GM18517 (cell line): Measurements from ENCODE around the gene PSMD5.
"Not testable (repeated sequence)": the region's sequence is repeated elsewhere in the genome, so short reads cannot be mapped to it uniquely, and the experiment has no call there.

Experiments
- ATAC-seq: cut with Tn5 transposase; IDR thresholded peaks from one replicate; pipeline ENCODE4 v1.9.1; 2021; ENCODE audit warnings: mild to moderate bottlenecking, moderate library complexity; ENCODE audit not compliant: unreplicated experiment

PSMD5 gene

GRCh38 chr9:120815075-120815474 lies 27.6 kb downstream of the PSMD5 start:
- no peak for ATAC-seq

- ATAC-seq, result no peak
These were observed 33.8 kb downstream of the PSMD5 start for GRCh38 chr9:120808931-120809330.

- ATAC-seq, result no peak
These were observed 34.9 kb downstream of the PSMD5 start for GRCh38 chr9:120807607-120808379.

GRCh38 chr9:120804784-120805363 lies 37.8 kb downstream of the PSMD5 start:
- ATAC-seq, result not testable (repeated sequence)

- ATAC-seq, result no peak
These were observed 41.3 kb downstream of the PSMD5 start for GRCh38 chr9:120801441-120801840.

GRCh38 chr9:120792898-120793765 lies 49.6 kb downstream of the PSMD5 start, which contains the start of gene FBXW2:
Gene FBXW2, minus strand, starts transcription at chr9:120793416. Its CDS starts 5,158 bp downstream, at chr9:120788258.
- ATAC-seq, result peak; percentile 86

GRCh38 chr9:120791161-120791560 lies 51.6 kb downstream of the PSMD5 start:
- no peak for ATAC-seq

GRCh38 chr9:120787933-120788332 lies 54.8 kb downstream of the PSMD5 start:
- ATAC-seq, result no peak

- no peak for ATAC-seq
These were observed 59.1 kb downstream of the PSMD5 start for GRCh38 chr9:120783602-120784047.

- ATAC-seq, result no peak
These were observed 61.5 kb downstream of the PSMD5 start for GRCh38 chr9:120781236-120781635.

GRCh38 chr9:120780367-120780766 lies 62.4 kb downstream of the PSMD5 start:
- ATAC-seq, result no peak

GRCh38 chr9:120779227-120779626 lies 63.5 kb downstream of the PSMD5 start:
- no peak for ATAC-seq

- no peak for ATAC-seq
These were observed 64.0 kb downstream of the PSMD5 start for GRCh38 chr9:120778758-120779157.

- no peak for ATAC-seq
These were observed 65.5 kb downstream of the PSMD5 start for GRCh38 chr9:120777229-120777628.

GRCh38 chr9:120776788-120777187 lies 65.9 kb downstream of the PSMD5 start:
- no peak for ATAC-seq

- no peak for ATAC-seq
These were observed 66.9 kb downstream of the PSMD5 start for GRCh38 chr9:120775859-120776258.

- no peak for ATAC-seq
These were observed 68.0 kb downstream of the PSMD5 start for GRCh38 chr9:120774719-120775118.

- ATAC-seq, result no peak
These were observed 69.5 kb downstream of the PSMD5 start for GRCh38 chr9:120773256-120773655.

GRCh38 chr9:120770931-120771330 lies 71.8 kb downstream of the PSMD5 start:
- no peak for ATAC-seq

GRCh38 chr9:120768886-120769285 lies 73.8 kb downstream of the PSMD5 start:
- ATAC-seq, result no peak

- no peak for ATAC-seq
These were observed 74.5 kb downstream of the PSMD5 start for GRCh38 chr9:120768247-120768646.
